OCI-LY1 (cell line): ENCODE data around the gene ZNF200.
"Not testable (repeated sequence)": the region's sequence is repeated elsewhere in the genome, so short reads cannot be mapped to it uniquely, and the experiment has no call there.

Source experiments
- H2AFZ ChIP-seq: fragments of 200-600 bp; sonication (generic), shearing (Covaris generic); 2 replicates; pipeline ENCODE4 v1.6.0; 2014; ENCODE audit warnings: antibody characterized with exemption, mild to moderate bottlenecking, low read length
- H3F3A ChIP-seq: fragments of 200-600 bp; sonication (generic), shearing (Covaris generic); 2 replicates; pipeline ENCODE4 v1.6.0; 2014; ENCODE audit warnings: mild to moderate bottlenecking, antibody characterized with exemption, low read length, moderate library complexity; ENCODE audit not compliant: insufficient read depth
- H3K27ac ChIP-seq: fragments of 200-600 bp; sonication (generic); 2 replicates; pipeline ENCODE4 v1.5.1; 2014; ENCODE audit warnings: low read length, mixed run types, mild to moderate bottlenecking, low read depth; ENCODE audit not compliant: poor library complexity, severe bottlenecking
- H3K27me3 ChIP-seq: fragments of 200-600 bp; sonication (generic); 2 replicates; pipeline ENCODE4 v1.6.0; 2014; ENCODE audit warnings: antibody characterized with exemption, mild to moderate bottlenecking, low read length, moderate library complexity; ENCODE audit not compliant: insufficient read depth
- H3K36me3 ChIP-seq: fragments of 200-600 bp; sonication (generic); 2 replicates; pipeline ENCODE4 v1.6.1; 2014; ENCODE audit warnings: mild to moderate bottlenecking, antibody characterized with exemption, low read length, moderate library complexity, mixed read lengths; ENCODE audit not compliant: insufficient read depth
- H3K4me1 ChIP-seq: fragments of 200-600 bp; sonication (generic); 2 replicates; pipeline ENCODE4 v1.5.1; 2014; ENCODE audit warnings: mild to moderate bottlenecking, low read length, moderate library complexity; ENCODE audit not compliant: insufficient read depth, severe bottlenecking
- H3K4me2 ChIP-seq: fragments of 200-600 bp; sonication (generic), shearing (Covaris generic); 2 replicates; pipeline ENCODE4 v1.6.1; 2014; ENCODE audit warnings: low read length
- H3K4me3 ChIP-seq: fragments of 200-600 bp; sonication (generic); 2 replicates; pipeline ENCODE4 v1.5.1; 2014; ENCODE audit warnings: low read length, low read depth, mild to moderate bottlenecking, mixed read lengths; ENCODE audit not compliant: poor library complexity, severe bottlenecking
- H3K79me2 ChIP-seq: fragments of 200-600 bp; shearing (Covaris generic); 2 replicates; pipeline ENCODE4 v1.6.1; 2016; ENCODE audit warnings: mixed run types, low read length, mixed read lengths; ENCODE audit not compliant: insufficient read depth
- H3K9ac ChIP-seq: fragments of 200-600 bp; sonication (generic), shearing (Covaris generic); 2 replicates; pipeline ENCODE4 v1.6.1; 2014; ENCODE audit warnings: mild to moderate bottlenecking, low read length, mixed read lengths
- H3K9me2 ChIP-seq: fragments of 200-600 bp; sonication (generic), shearing (Covaris generic); 2 replicates; pipeline ENCODE4 v1.6.1; 2014; ENCODE audit warnings: low read depth, mild to moderate bottlenecking, low read length, mixed read lengths
- H3K9me3 ChIP-seq: fragments of 200-600 bp; shearing (Covaris generic); 2 replicates; pipeline ENCODE4 v1.6.1; 2014; ENCODE audit warnings: low read length, mixed read lengths
- H4K20me1 ChIP-seq: fragments of 200-600 bp; sonication (generic), shearing (Covaris generic); 2 replicates; pipeline ENCODE4 v1.6.0; 2016; ENCODE audit warnings: mild to moderate bottlenecking, low read length; ENCODE audit not compliant: insufficient read depth
- CTCF ChIP-seq: fragments of 200-600 bp; sonication (generic), shearing (Covaris generic); IDR thresholded peaks from 2 replicates; pipeline ENCODE4 v1.5.1; 2017; ENCODE audit warnings: mild to moderate bottlenecking, antibody characterized with exemption, low read length, moderate library complexity, mixed read lengths
- EZH2 ChIP-seq: fragments of 200-600 bp; sonication (generic), shearing (Covaris generic); IDR thresholded peaks from 2 replicates; pipeline ENCODE4 v1.8.0; 2017; ENCODE audit warnings: borderline replicate concordance, mixed run types, mild to moderate bottlenecking, antibody characterized with exemption, low read length, moderate library complexity, mixed read lengths

Gene ZNF200

GRCh38 chr16:3202903-3203539 lies 31.9 kb downstream of the ZNF200 start:
- H3F3A ChIP-seq, result no peaks in the 10 kb centered on the region
- no peak overlapping the region for H3K9ac ChIP-seq
- TF ChIP-seq CTCF (no peak), EZH2 (no peak)
- H3K27ac ChIP-seq, result no peak overlapping the region
- peaks cover 6% of the 10 kb centered on the region for H3K9me3 ChIP-seq
- H3K9me2 ChIP-seq, result no peaks in the 10 kb centered on the region
- no peak overlapping the region for H3K4me3 ChIP-seq
- H3K79me2 ChIP-seq, result no peaks in the 10 kb centered on the region
- H3K27me3 ChIP-seq, result peaks cover 5% of the 10 kb centered on the region; the same call in 1 of the 2 replicates
- H2AFZ ChIP-seq, result no peak overlapping the region
- no peaks in the 10 kb centered on the region for H3K4me1 ChIP-seq
- no peaks in the 10 kb centered on the region for H4K20me1 ChIP-seq
- H3K36me3 ChIP-seq, result no peaks in the 10 kb centered on the region; the same call in 1 of the 2 replicates
- H3K4me2 ChIP-seq, result no peak overlapping the region

DNA sequence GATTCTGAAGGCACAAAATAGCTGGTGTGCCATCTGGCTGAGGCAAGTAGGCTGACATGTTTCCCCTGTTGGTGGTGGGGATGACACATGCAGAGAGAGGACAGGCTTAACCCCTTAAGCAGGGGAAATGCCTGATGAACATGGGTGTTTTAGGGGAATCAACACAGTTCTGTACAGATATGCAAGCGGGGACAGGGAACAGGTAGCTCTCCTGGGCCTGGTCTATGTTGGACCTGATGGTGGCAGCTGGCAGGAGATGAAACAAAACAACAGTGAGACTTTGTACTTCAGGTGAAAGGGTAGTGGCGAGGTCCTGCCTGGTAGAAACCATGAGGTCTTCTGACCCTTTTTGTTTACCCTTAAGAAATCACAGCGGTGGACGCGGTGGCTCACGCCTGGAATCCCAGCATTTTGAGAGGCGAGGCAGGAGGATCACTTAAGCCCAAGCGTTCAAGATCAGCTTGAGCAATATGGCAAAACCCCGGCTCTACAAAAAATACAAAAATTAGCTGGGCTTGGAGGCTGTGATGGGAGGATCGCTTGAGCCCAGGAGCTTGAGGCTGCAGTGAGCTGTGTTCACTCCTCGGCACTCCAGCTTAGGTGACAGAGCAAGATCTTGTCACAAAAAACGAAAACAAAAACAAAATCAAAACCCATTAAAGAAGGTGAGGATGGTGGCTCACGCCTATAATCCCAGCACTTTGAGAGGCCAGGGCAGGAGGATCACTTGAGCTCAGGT lies 36.5 kb downstream of the ZNF200 start:
- no peaks in the 10 kb centered on the region for H3K36me3 ChIP-seq
- no peak overlapping the region for H2AFZ ChIP-seq
- no peak for TF ChIP-seq CTCF
- TF ChIP-seq EZH2, result no peak
- no peaks in the 10 kb centered on the region for H3K4me1 ChIP-seq
- H3K4me2 ChIP-seq, result no peak overlapping the region
- H3F3A ChIP-seq, result no peaks in the 10 kb centered on the region
- H3K79me2 ChIP-seq, result no peaks in the 10 kb centered on the region
- no peak overlapping the region for H3K9ac ChIP-seq
- H3K4me3 ChIP-seq, result no peak overlapping the region
- H3K9me3 ChIP-seq, result no peaks in the 10 kb centered on the region
- H3K27ac ChIP-seq, result no peak overlapping the region
- no peaks in the 10 kb centered on the region for H3K9me2 ChIP-seq
- no peaks in the 10 kb centered on the region for H4K20me1 ChIP-seq
- H3K27me3 ChIP-seq, result 0 out of 2 replicates have a peak, but pooled peaks cover 5% of the 10 kb centered on the region

DNA sequence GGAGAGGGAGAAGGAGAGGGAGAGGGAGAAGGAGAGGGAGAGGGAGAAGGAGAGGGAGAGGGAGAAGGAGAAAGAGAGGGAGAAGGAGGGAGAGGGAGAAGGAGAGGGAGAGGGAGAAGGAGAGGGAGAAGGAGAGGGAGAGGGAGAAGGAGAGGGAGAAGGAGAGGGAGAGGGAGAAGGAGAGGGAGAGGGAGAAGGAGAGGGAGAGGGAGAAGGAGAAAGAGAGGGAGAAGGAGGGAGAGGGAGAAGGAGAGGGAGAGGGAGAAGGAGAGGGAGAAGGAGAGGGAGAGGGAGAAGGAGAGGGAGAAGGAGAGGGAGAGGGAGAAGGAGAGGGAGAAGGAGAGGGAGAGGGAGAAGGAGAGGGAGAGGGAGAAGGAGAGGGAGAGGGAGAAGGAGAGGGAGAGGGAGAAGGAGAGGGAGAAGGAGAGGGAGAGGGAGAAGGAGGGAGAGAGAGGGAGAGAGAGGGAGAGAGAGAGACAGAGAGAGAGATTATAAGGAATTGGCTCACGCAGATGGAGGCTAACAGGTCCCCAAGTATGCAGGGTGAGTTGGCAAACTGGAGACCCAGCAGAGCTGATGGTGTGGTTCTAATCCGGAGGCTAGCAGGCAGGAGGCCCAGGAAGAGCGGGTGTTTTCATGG lies 37.1 kb downstream of the ZNF200 start:
- not testable (repeated sequence) for H3K36me3 ChIP-seq, H3F3A ChIP-seq, H4K20me1 ChIP-seq, H2AFZ ChIP-seq, H3K9me3 ChIP-seq, H3K4me1 ChIP-seq, H3K79me2 ChIP-seq, H3K4me2 ChIP-seq, H3K9me2 ChIP-seq, H3K27me3 ChIP-seq, H3K4me3 ChIP-seq, H3K27ac ChIP-seq, H3K9ac ChIP-seq
